Measurements from ENCODE around the gene CHST4. TPM values are rescaled to one million over a fixed set of nuclear protein-coding genes. Genes with fewer than 3 reads are reported as not detected.
A peak's percentile ranks its signal among the peaks of the same experiment; 100 is the strongest.

CHST4 gene
- polyA plus RNA-seq, 1 donor (not counting 4 experiments of a cell fraction or from before 2014, with no cell fraction given), result 0.14 TPM

- Histone ChIP-seq H2AFZ (ENCODE audit: control insufficient read depth, low read length) (no peak overlapping the region), H3K4me1 (ENCODE audit: control insufficient read depth, extremely low read depth, insufficient read depth, low read length) (peaks cover 5% of the 10 kb centered on the region), H3K9me3 (ENCODE audit: control insufficient read depth, low read depth, low read length) (no peaks in the 10 kb centered on the region), H3K9ac (ENCODE audit: control insufficient read depth, extremely low read depth, insufficient read depth, low read length) (no peak overlapping the region), H4K20me1 (ENCODE audit: control insufficient read depth, extremely low read depth, insufficient read depth, low read length) (no peaks in the 10 kb centered on the region), H3K36me3 (ENCODE audit: control insufficient read depth in 2 of 2, extremely low read depth in 1 of 2, insufficient read depth in 2 of 2, low read length in 2 of 2) (no peaks in the 10 kb centered on the region), H3K27ac (ENCODE audit: control insufficient read depth, insufficient read depth, low read length) (no peak overlapping the region), H3K27me3 (ENCODE audit: control insufficient read depth, extremely low read depth, insufficient read depth, low read length) (no peaks in the 10 kb centered on the region), H3K4me3 (ENCODE audit: control insufficient read depth in 2 of 3, extremely low read depth in 1 of 3, insufficient read depth in 2 of 3, low read depth in 1 of 3, low read length in 3 of 3) (no peak overlapping the region), H3K9me1 (ENCODE audit: control insufficient read depth, extremely low read depth, insufficient read depth, low read length) (no peaks in the 10 kb centered on the region), H3K4me2 (ENCODE audit: control insufficient read depth, extremely low read depth, insufficient read depth, low read depth, low read length) (no peak overlapping the region), H3K79me2 (ENCODE audit: control insufficient read depth, insufficient read depth, low read length) (no peaks in the 10 kb centered on the region)
- dilution Hi-C loops (cut with MboI; ENCODE audit: extremely low pct_ligation_motif_present, low sequenced_read_pairs), result no loop called here
- DNase-seq (ENCODE audit: low read depth, low spot score) (no peak), FAIRE-seq (no peak)
- TF ChIP-seq CTCF (optimal IDR thresholded peaks at IDR 0.05 in 1 of 3, IDR thresholded peaks at IDR 0.05 in 1 of 3, conservative IDR thresholded peaks at IDR 0.05 in 1 of 3; ENCODE audit: extremely low read depth in 1 of 3, insufficient read depth in 2 of 3, low read length in 3 of 3) (no peak), EZH2 (IDR thresholded peaks at IDR 0.05; ENCODE audit: low read length) (no peak)
Observed at GRCh38 chr16:71520550-71520949, 5.7 kb upstream of the CHST4 start.

- no peak for TF ChIP-seq CTCF (optimal IDR thresholded peaks at IDR 0.05 in 1 of 3, IDR thresholded peaks at IDR 0.05 in 1 of 3, conservative IDR thresholded peaks at IDR 0.05 in 1 of 3; ENCODE audit: extremely low read depth in 1 of 3, insufficient read depth in 2 of 3, low read length in 3 of 3)
- no peak for TF ChIP-seq EZH2 (IDR thresholded peaks at IDR 0.05; ENCODE audit: low read length)
- no peaks in the 10 kb centered on the region for H3K9me1 ChIP-seq (ENCODE audit: control insufficient read depth, extremely low read depth, insufficient read depth, low read length)
- H3K4me3 ChIP-seq (ENCODE audit: control insufficient read depth in 2 of 3, extremely low read depth in 1 of 3, insufficient read depth in 2 of 3, low read depth in 1 of 3, low read length in 3 of 3), result peak overlapping the region in 1 of 3 experiments; percentile 13
- H3K79me2 ChIP-seq (ENCODE audit: control insufficient read depth, insufficient read depth, low read length), result no peaks in the 10 kb centered on the region
- H3K4me2 ChIP-seq (ENCODE audit: control insufficient read depth, extremely low read depth, insufficient read depth, low read depth, low read length), result peak overlapping the region; percentile 46
- peaks cover 17% of the 10 kb centered on the region for H3K4me1 ChIP-seq (ENCODE audit: control insufficient read depth, extremely low read depth, insufficient read depth, low read length)
- no peaks in the 10 kb centered on the region for H3K27me3 ChIP-seq (ENCODE audit: control insufficient read depth, extremely low read depth, insufficient read depth, low read length)
- H3K9me3 ChIP-seq (ENCODE audit: control insufficient read depth, low read depth, low read length), result no peaks in the 10 kb centered on the region
- H4K20me1 ChIP-seq (ENCODE audit: control insufficient read depth, extremely low read depth, insufficient read depth, low read length), result no peaks in the 10 kb centered on the region
- peak; percentile 43 for FAIRE-seq
- no peak overlapping the region for H3K27ac ChIP-seq (ENCODE audit: control insufficient read depth, insufficient read depth, low read length)
- peak overlapping the region; percentile 50 for H2AFZ ChIP-seq (ENCODE audit: control insufficient read depth, low read length)
- no peak for DNase-seq (ENCODE audit: low read depth, low spot score)
- no peak overlapping the region for H3K9ac ChIP-seq (ENCODE audit: control insufficient read depth, extremely low read depth, insufficient read depth, low read length)
- H3K36me3 ChIP-seq (ENCODE audit: control insufficient read depth in 2 of 2, extremely low read depth in 1 of 2, insufficient read depth in 2 of 2, low read length in 2 of 2), result no peaks in the 10 kb centered on the region
- dilution Hi-C loops (cut with MboI; ENCODE audit: extremely low pct_ligation_motif_present, low sequenced_read_pairs), result no loop called here
Observed at GRCh38 chr16:71524566-71525553, 1.4 kb upstream of the CHST4 start.
